Keratinocyte (primary cell): ENCODE results near the gene RAET1E.

Source experiments
- EZH2 ChIP-seq: IDR thresholded peaks from one replicate; pipeline ENCODE4 v1.6.1; 2012; ENCODE audit warnings: inconsistent platforms, mild to moderate bottlenecking, low read length, moderate library complexity
- TF ChIP-seq, protein P1 (sequence below), 3 experiments: IDR thresholded peaks in 1 of 3; conservative IDR thresholded peaks in 1 of 3; optimal IDR thresholded peaks in 1 of 3; 2 replicates in 2 of 3; 3 replicates in 1 of 3; pipeline versions ENCODE3 to v1.5.1; 2011; ENCODE audit warnings: low read length in 3 of 3, mild to moderate bottlenecking in 3 of 3, moderate library complexity in 2 of 3, control low read depth in 1 of 3, inconsistent platforms in 1 of 3; ENCODE audit not compliant: insufficient read depth in 2 of 3; ENCODE audit errors: extremely low read depth in 1 of 3

DNA sequence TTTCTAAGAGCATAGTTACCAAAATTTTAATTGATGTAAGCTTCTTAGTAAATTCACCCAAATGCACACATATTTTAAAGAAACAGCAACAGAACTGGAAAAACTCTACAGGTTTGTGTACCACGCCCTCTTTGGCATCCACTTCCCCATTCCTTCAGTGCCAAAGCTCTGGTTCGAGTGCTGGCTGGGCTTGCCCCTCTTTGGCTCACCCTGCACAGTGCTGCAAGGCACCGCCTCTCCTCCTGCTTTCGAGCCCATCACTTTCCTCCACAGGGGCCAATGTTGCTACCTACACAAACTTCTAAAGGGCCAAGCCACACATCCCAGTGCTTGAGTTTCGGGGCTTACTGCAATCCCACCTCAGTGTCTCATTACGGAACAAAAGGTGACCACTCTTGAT, 43.4 kb downstream of the RAET1E start:
- TF ChIP-seq, protein P1, sequence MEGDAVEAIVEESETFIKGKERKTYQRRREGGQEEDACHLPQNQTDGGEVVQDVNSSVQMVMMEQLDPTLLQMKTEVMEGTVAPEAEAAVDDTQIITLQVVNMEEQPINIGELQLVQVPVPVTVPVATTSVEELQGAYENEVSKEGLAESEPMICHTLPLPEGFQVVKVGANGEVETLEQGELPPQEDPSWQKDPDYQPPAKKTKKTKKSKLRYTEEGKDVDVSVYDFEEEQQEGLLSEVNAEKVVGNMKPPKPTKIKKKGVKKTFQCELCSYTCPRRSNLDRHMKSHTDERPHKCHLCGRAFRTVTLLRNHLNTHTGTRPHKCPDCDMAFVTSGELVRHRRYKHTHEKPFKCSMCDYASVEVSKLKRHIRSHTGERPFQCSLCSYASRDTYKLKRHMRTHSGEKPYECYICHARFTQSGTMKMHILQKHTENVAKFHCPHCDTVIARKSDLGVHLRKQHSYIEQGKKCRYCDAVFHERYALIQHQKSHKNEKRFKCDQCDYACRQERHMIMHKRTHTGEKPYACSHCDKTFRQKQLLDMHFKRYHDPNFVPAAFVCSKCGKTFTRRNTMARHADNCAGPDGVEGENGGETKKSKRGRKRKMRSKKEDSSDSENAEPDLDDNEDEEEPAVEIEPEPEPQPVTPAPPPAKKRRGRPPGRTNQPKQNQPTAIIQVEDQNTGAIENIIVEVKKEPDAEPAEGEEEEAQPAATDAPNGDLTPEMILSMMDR (optimal IDR thresholded peaks at IDR 0.05 in 1 of 3, IDR thresholded peaks at IDR 0.05 in 1 of 3, conservative IDR thresholded peaks at IDR 0.05 in 1 of 3; ENCODE audit: extremely low read depth in 1 of 3, insufficient read depth in 2 of 3, low read length in 3 of 3) = no peak
- TF ChIP-seq EZH2 = no peak
